Vagina (tissue), 2 donors: ENCODE measurements around the gene ACP7.

Experiments used
- CTCF ChIP-seq, 3 experiments: fragments of 450-650 bp in 2 of 3; fragments of 200-600 bp in 1 of 3; sonication (generic) in 1 of 3; IDR thresholded peaks; one replicate each; pipeline ENCODE4 v1.5.1; 2017 to 2019; ENCODE audit warnings: antibody characterized with exemption in 3 of 3, mild to moderate bottlenecking in 2 of 3, moderate library complexity in 2 of 3
- POLR2A ChIP-seq, 2 donors: fragments of 450-650 bp; IDR thresholded peaks; one replicate each; pipeline ENCODE4 v1.6.1; 2017; ENCODE audit warnings: antibody characterized with exemption in 2 of 2, mild to moderate bottlenecking in 2 of 2, moderate library complexity in 2 of 2

- TF ChIP-seq CTCF (IDR thresholded peaks at IDR 0.05) (no peak), POLR2A (IDR thresholded peaks at IDR 0.05) (no peak)
Measured at GRCh38 chr19:39104186-39104596, 20.0 kb downstream of the ACP7 start.
